HG02943 (cell line): ENCODE results near the gene IGF1R.

Source experiments
- ATAC-seq: cut with Tn5 transposase; IDR thresholded peaks from one replicate; pipeline ENCODE4 v1.9.1; 2021; ENCODE audit warnings: mild to moderate bottlenecking, low read depth, moderate library complexity; ENCODE audit not compliant: unreplicated experiment

Gene IGF1R

DNA sequence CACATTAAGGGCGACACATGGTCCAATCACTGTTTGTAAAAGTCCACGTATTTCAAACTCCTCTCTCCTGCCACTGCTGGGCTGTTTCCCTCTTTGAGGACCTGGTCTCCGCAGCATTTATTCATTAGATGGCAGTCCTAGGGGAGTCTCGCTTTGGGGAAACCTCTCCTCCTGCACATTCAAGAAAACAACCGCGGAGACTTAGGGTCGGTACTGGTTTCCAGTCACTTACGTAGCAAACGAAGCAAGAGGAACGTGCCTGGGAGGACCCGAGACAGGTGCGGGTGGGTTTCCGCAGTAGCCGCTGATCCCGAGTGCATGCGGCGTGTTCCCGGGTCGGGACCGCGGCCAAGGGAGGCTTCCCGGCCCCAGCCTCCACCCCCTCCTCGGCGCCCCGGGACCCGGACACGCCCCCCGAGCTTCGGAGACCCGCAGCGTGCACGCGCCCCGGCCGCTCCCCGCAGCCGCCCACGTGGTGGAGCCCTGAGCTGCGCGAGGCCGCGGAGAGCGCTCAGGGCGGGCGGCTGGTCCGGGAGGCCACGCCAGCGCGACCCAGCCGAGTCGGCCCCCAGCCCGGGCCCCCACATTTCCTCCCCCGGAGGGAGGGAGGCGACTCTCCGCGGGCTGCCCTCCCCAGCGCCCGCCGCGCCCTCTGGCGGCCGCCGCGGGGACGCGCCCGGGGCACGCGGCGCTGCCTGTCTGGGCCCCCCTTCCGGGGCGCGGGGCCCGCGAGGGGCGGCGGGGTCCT lies 1.1 kb upstream of the IGF1R start:
- peak; percentile 54 for ATAC-seq

- ATAC-seq: peak; percentile 23
Measured at GRCh38 chr15:98648654-98649471, 524 bp downstream of the IGF1R start.

- no peak for ATAC-seq
Measured at GRCh38 chr15:98649472-98650416, 1.4 kb downstream of the IGF1R start.

DNA sequence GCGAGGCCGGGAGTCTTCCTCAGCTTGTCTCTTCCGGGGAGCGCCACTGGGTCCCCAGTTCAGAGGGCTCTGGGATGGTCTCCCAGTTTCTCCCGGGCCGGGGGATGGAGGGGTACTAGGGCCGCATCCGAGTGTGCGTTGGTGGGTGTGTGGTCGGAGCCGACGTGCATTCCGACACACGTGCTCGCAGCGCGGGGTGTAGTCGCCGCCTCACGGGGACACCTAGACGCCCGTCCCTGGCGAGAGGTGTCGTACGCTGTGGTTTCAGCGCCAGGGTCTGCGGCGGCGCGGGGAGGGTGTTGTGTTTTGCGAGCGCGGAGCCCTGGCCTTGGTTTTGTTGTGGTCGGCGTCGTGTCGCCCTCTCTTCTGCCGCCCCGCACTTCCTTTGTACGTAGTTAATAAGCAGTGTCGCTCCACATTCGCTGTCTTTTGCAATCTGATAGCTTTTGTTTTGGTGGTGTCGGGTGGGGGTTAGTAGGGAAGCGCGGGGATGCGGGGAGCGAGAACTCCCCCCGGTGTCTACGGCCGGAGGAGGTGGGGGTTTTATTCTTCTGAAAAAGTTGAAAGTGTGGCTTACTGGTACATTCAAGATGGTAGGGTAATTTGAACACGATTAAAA lies 2.2 kb downstream of the IGF1R start:
- no peak for ATAC-seq

- ATAC-seq: no peak
Measured at GRCh38 chr15:98651036-98651481, 2.7 kb downstream of the IGF1R start.

DNA sequence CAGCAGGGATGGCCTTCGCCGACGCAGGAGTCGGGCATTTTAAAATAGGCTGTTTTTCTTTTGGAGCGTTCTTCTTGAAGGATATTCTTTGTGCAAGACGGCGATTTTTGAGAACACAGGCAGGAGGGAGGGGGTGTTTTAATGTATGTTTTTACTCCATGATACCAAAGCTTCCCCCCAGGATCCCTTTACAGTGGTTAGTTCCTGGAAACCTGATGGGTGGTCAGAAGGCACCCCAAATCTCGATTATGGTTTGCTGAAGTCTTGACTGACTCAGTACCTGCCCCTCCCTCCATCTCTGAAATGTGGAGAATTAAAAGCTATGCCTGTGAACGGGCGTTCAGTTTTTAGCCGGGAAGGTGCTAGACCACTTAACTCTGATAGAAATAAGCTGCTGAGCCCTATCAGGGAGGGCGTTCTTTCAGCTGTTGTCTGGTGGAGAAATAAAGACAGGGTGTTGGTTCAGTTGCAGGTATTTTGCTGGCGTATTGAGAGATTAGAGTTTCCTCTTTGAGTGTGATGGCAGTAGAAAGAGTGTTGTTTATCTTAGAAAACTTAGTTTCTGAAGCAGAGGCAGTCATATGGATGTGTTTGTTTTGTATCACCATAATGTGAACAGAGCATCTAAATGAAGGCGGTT lies 3.4 kb downstream of the IGF1R start:
- ATAC-seq: no peak

DNA sequence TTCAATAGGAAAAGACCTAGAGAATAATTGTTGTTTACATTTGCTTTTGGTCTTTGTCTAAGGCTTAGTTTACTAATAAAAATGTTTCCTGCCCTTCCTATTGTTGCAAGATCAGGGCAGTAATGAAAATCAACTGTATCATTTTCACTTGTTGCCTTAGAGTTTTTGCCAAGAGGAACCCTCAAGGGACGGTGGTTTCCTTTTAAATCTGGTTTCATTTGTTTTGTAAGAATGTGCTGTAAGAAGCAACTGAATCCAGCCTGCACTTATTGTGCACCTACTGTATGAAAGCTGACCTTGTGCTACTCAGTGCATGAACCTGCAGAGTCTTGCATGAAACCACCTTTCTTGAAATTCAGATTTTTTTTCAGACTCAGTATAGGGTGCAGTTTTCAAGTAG lies 5.3 kb downstream of the IGF1R start:
- no peak for ATAC-seq

- no peak for ATAC-seq
Measured at GRCh38 chr15:98654790-98655360, 6.5 kb downstream of the IGF1R start.

DNA sequence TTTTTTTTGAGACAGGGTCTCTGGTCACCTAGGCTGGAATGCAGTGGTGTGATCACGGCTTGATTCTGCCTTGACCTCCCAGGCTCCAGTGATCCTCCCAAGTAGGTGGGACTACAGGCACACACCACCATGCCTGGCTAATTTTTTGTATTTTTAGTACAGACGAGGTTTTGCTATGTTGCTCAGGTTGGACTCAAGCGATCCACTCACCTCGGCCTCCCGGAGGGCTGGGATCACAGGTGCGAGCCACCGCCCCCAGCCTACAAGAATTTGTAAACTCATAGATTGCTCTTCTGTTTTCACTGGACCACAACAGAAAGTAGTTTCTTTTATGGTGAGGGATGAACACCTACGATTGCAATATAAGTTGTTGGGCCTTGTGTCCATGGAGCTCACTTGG lies 7.4 kb downstream of the IGF1R start:
- no peak for ATAC-seq

DNA sequence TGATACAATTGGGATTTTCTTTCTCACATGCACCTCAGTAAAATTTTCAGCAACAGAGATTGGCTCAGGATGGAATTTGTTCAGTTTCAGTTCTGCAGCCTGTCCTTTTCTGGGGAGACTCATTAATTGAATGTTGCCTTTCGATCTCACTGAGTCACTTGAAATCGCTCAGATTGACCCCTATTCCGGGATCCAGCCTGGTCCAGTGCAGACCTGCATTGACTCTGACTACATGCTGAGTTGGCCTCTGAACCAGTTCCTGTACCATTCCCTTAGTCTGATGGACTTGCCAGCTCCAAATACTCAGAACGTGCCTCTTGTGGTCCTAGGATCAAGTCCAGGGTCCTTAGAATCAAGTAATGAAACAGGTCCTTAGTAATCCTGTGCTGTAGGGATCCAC lies 9.4 kb downstream of the IGF1R start:
- ATAC-seq: no peak

GRCh38 chr15:98658831-98659699 lies 10.7 kb downstream of the IGF1R start:
- ATAC-seq: no peak

DNA sequence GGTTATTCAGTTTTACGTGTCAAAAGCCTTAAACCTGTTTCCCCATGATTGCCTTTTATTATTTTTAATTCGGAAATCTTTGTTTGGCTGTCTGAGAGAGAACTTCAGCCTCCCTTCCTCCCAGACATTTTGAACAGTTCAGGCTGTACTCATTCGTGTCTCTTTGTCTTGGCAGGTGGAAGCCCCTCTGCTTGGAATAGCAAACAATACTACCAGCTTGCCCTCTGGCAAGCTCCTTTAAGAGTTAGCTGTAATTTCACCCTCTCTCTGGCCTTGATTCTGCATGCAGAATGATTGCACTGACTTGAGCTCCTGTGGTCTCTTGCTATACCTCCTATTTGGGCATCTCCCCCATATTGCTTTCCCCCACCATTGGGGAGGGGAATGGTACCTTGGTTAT lies 11.7 kb downstream of the IGF1R start:
- no peak for ATAC-seq

- no peak for ATAC-seq
Measured at GRCh38 chr15:98663045-98663444, 14.7 kb downstream of the IGF1R start.

GRCh38 chr15:98663606-98664005 lies 15.3 kb downstream of the IGF1R start:
- no peak for ATAC-seq

- ATAC-seq: no peak
Measured at GRCh38 chr15:98666441-98666840, 18.1 kb downstream of the IGF1R start.

GRCh38 chr15:98666841-98667240 lies 18.5 kb downstream of the IGF1R start:
- no peak for ATAC-seq

DNA sequence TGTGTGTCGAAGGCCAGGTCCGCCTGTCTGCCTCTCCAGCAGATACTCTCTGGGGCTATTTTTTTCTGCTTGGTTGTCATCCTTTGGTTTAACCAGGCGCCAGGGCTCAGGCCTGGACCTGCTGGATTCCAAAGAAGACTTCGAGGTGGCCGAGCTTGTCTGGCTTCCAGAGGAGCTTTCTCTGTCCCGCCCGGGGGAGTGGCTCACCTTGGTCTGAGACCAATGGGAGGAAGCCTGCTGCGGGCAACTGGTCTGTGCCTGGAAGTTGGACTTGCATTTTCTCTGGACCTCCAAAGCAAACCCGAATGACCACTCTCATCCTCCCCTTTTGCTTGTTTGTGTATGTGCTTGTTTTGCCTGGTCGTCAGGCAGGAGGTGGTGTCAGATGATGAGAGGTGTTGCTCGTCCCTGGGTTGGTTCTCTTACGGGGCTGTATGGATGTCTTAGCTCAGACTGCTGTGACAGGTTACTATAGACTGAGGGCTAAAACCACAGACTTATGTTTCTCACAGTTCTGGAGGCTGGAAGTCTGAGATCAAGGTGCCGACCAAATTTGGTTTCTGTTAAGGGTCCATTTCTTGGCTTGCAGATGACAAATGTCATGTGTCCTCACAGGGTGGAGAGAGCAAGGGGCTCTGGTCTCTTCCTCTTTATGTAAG lies 19.3 kb downstream of the IGF1R start:
- no peak for ATAC-seq
